OCI-LY3 (cell line): ENCODE results near the gene TMEM252.

Source experiments
- EZH2phosphoT487 ChIP-seq: fragments of 200-600 bp; shearing (Covaris generic); IDR thresholded peaks from 2 replicates; pipeline ENCODE4 v1.6.1; 2018; ENCODE audit warnings: antibody characterized with exemption, mixed run types, low read depth
- TF ChIP-seq, protein P1 (sequence below): fragments of 200-600, 300-600 bp; sonication (generic); IDR thresholded peaks from 2 replicates; pipeline ENCODE4 v1.5.1; 2014; ENCODE audit warnings: antibody characterized with exemption, low read length, low read depth

DNA sequence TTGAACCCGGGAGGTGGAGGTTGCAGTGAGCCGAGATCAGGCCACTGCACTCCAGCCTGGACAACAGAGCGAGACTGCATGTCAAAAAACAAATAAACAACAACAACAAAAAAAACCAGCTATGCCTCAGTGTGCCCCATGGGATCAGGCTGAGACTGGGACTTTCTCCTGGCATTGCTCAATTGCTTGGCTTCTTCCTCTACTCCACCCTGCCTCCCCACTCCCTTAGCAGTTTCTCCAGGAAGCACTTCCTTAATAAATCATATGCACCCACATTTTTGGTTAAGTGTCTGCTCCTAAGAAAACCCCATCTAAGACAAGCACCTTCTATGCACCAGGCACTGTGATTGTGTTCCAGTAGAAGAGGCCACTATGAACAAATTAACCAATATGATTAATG lies 41.0 kb upstream of the TMEM252 start:
- TF ChIP-seq, protein P1, sequence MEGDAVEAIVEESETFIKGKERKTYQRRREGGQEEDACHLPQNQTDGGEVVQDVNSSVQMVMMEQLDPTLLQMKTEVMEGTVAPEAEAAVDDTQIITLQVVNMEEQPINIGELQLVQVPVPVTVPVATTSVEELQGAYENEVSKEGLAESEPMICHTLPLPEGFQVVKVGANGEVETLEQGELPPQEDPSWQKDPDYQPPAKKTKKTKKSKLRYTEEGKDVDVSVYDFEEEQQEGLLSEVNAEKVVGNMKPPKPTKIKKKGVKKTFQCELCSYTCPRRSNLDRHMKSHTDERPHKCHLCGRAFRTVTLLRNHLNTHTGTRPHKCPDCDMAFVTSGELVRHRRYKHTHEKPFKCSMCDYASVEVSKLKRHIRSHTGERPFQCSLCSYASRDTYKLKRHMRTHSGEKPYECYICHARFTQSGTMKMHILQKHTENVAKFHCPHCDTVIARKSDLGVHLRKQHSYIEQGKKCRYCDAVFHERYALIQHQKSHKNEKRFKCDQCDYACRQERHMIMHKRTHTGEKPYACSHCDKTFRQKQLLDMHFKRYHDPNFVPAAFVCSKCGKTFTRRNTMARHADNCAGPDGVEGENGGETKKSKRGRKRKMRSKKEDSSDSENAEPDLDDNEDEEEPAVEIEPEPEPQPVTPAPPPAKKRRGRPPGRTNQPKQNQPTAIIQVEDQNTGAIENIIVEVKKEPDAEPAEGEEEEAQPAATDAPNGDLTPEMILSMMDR, result no peak
- TF ChIP-seq EZH2phosphoT487, result no peak
